NCI-H187 (cell line): ENCODE measurements around the gene TERT.
"Not testable (repeated sequence)": the region's sequence is repeated elsewhere in the genome, so short reads cannot be mapped to it uniquely, and the experiment has no call there.

Source experiments
- DNase-seq, 2 experiments: peaks; one replicate each; lab custom pipeline; 2025; lab: John Stamatoyannopoulos, UW

TERT gene

GRCh38 chr5:1240496-1241260 lies 54.2 kb downstream of the TERT start:
- no peak for DNase-seq

GRCh38 chr5:1239505-1240251 lies 55.2 kb downstream of the TERT start:
- DNase-seq: peak in 1 of 2 experiments; percentile 29

GRCh38 chr5:1235838-1236237 lies 59.0 kb downstream of the TERT start:
- DNase-seq: no peak

GRCh38 chr5:1235379-1235778 lies 59.5 kb downstream of the TERT start:
- no peak for DNase-seq

- no peak for DNase-seq
Measured at GRCh38 chr5:1232780-1233179, 62.1 kb downstream of the TERT start.

- no peak for DNase-seq
Measured at GRCh38 chr5:1231354-1231905, 63.4 kb downstream of the TERT start.

- DNase-seq: no peak
Measured at GRCh38 chr5:1230551-1230950, 64.3 kb downstream of the TERT start.

GRCh38 chr5:1229822-1230221 lies 65.0 kb downstream of the TERT start:
- DNase-seq: no peak

GRCh38 chr5:1229023-1229422 lies 65.8 kb downstream of the TERT start:
- DNase-seq: not testable (repeated sequence)

GRCh38 chr5:1228120-1228519 lies 66.7 kb downstream of the TERT start:
- DNase-seq: no peak

GRCh38 chr5:1227667-1228066 lies 67.2 kb downstream of the TERT start:
- peak; percentile 23 to 27 for DNase-seq

- DNase-seq: no peak
Measured at GRCh38 chr5:1226839-1227581, 67.9 kb downstream of the TERT start.

GRCh38 chr5:1226231-1226630 lies 68.6 kb downstream of the TERT start:
- no peak for DNase-seq

- DNase-seq: no peak
Measured at GRCh38 chr5:1225081-1225480, 69.8 kb downstream of the TERT start, which contains the start of gene SLC6A18. TSS of gene SLC6A18 (plus strand) at chr5:1225381. CDS start at chr5:1225478, 97 bp downstream.

- DNase-seq: no peak
Measured at GRCh38 chr5:1224631-1225030, 70.2 kb downstream of the TERT start.

GRCh38 chr5:1223278-1223670 lies 71.6 kb downstream of the TERT start:
- no peak for DNase-seq

GRCh38 chr5:1222621-1223277 lies 72.1 kb downstream of the TERT start:
- DNase-seq: no peak

GRCh38 chr5:1222147-1222546 lies 72.7 kb downstream of the TERT start:
- DNase-seq: no peak

GRCh38 chr5:1221721-1222120 lies 73.1 kb downstream of the TERT start:
- DNase-seq: no peak

- no peak for DNase-seq
Measured at GRCh38 chr5:1220831-1221230, 74.0 kb downstream of the TERT start.

- DNase-seq: no peak
Measured at GRCh38 chr5:1220351-1220750, 74.5 kb downstream of the TERT start.

GRCh38 chr5:1219768-1220100 lies 75.1 kb downstream of the TERT start:
- no peak for DNase-seq
